Effector memory CD8-positive, alpha-beta T cell (primary cell): ENCODE measurements around the gene JPT1.

Experiments
- ATAC-seq: fragments of 150-1000 bp; cut with Tn5 transposase; replicated peaks from 2 replicates; pipeline ENCODE4 v1.10.0; 2021; ENCODE audit warnings: mild to moderate bottlenecking, moderate library complexity
- DNase-seq, 3 experiments: peaks; one replicate each; pipeline ENCODE4 v3.0.0; 2021
- H3K27ac Mint-ChIP-seq, 2 donors: one replicate each; pipeline ENCODE4 v1.8.0; 2022; ENCODE audit warnings: mild to moderate bottlenecking in 2 of 2, mixed read lengths in 2 of 2, moderate library complexity in 2 of 2
- H3K27me3 Mint-ChIP-seq, 2 donors: one replicate each; pipeline ENCODE4 v1.8.0; 2022; ENCODE audit warnings: mixed read lengths in 2 of 2
- H3K36me3 Mint-ChIP-seq: one replicate; pipeline ENCODE4 v1.8.0; 2022; ENCODE audit warnings: mild to moderate bottlenecking, moderate library complexity, mixed read lengths; ENCODE audit not compliant: insufficient read depth
- H3K4me1 Mint-ChIP-seq, 2 donors: one replicate each; pipeline ENCODE4 v1.8.0; 2022; ENCODE audit warnings: low read depth in 2 of 2, mixed read lengths in 2 of 2
- H3K4me3 Mint-ChIP-seq, 2 donors: one replicate each; pipeline ENCODE4 v1.8.0; 2022; ENCODE audit warnings: mild to moderate bottlenecking in 2 of 2, mixed read lengths in 2 of 2, moderate library complexity in 2 of 2
- H3K9me3 Mint-ChIP-seq, 2 donors: one replicate each; pipeline ENCODE4 v1.8.0; 2022; ENCODE audit warnings: mixed read lengths in 2 of 2

Gene JPT1

GRCh38 chr17:75115555-75115954 lies 38.8 kb downstream of the JPT1 start:
- ATAC-seq, result no peak
- no peak overlapping the region for H3K27ac Mint-ChIP-seq
- no peak for DNase-seq
- H3K4me1 Mint-ChIP-seq, result peaks cover 29% of the 10 kb centered on the region in 2 donors
- H3K4me3 Mint-ChIP-seq, result no peak overlapping the region
- peaks cover 24% of the 10 kb centered on the region for H3K36me3 Mint-ChIP-seq
- H3K9me3 Mint-ChIP-seq, result no peaks in the 10 kb centered on the region
- no peaks in the 10 kb centered on the region for H3K27me3 Mint-ChIP-seq

- Mint-ChIP-seq H3K4me3 (peak overlapping the region; percentile 82 to 83), H3K36me3 (peaks cover 27% of the 10 kb centered on the region), H3K27ac (peak overlapping the region; percentile 93 to 95), H3K4me1 (peaks cover 28 to 29% of the 10 kb centered on the region in 2 donors), H3K9me3 (no peaks in the 10 kb centered on the region), H3K27me3 (no peaks in the 10 kb centered on the region)
- DNase-seq (no peak), ATAC-seq (no peak)
These were observed 39.6 kb downstream of the JPT1 start for GRCh38 chr17:75114552-75115314.

GRCh38 chr17:75113798-75114551 lies 40.3 kb downstream of the JPT1 start:
- H3K4me3 Mint-ChIP-seq, result peak overlapping the region; percentile 82 to 83
- peaks cover 31% of the 10 kb centered on the region in 2 donors for H3K4me1 Mint-ChIP-seq
- H3K9me3 Mint-ChIP-seq, result no peaks in the 10 kb centered on the region
- DNase-seq (peak; percentile 89 to 92 (median 91)), ATAC-seq (peak; percentile 74)
- no peaks in the 10 kb centered on the region for H3K27me3 Mint-ChIP-seq
- H3K36me3 Mint-ChIP-seq, result peaks cover 33% of the 10 kb centered on the region
- H3K27ac Mint-ChIP-seq, result peak overlapping the region; percentile 93 to 95

GRCh38 chr17:75111777-75112335 lies 42.5 kb downstream of the JPT1 start:
- no peak for DNase-seq
- Mint-ChIP-seq H3K4me3 (peak overlapping the region; percentile 18 to 84), H3K36me3 (peaks cover 28% of the 10 kb centered on the region), H3K4me1 (peaks cover 32 to 33% of the 10 kb centered on the region in 2 donors), H3K27me3 (no peaks in the 10 kb centered on the region), H3K27ac (peak overlapping the region in 1 of 2 donors; percentile 8), H3K9me3 (no peaks in the 10 kb centered on the region)
- ATAC-seq, result no peak

- peak overlapping the region; percentile 79 to 84 for H3K4me3 Mint-ChIP-seq
- H3K9me3 Mint-ChIP-seq, result no peaks in the 10 kb centered on the region
- peaks cover 28% of the 10 kb centered on the region for H3K36me3 Mint-ChIP-seq
- no peak for DNase-seq
- H3K4me1 Mint-ChIP-seq, result peaks cover 32 to 33% of the 10 kb centered on the region in 2 donors
- H3K27ac Mint-ChIP-seq, result peak overlapping the region in 1 of 2 donors; percentile 65
- H3K27me3 Mint-ChIP-seq, result no peaks in the 10 kb centered on the region
- ATAC-seq, result no peak
These were observed 43.9 kb downstream of the JPT1 start for GRCh38 chr17:75110234-75110937.

GRCh38 chr17:75109407-75110233 lies 44.7 kb downstream of the JPT1 start, which contains the start of gene ARMC7:
Gene ARMC7, plus strand, starts transcription at chr17:75109969. Its CDS starts 320 bp downstream, at chr17:75110289.
- peak within 1 kb of the TSS; percentile 79 to 84 for H3K4me3 Mint-ChIP-seq
- H3K4me1 Mint-ChIP-seq, result peaks cover 27% of the 10 kb centered on the region in 2 donors
- H3K36me3 Mint-ChIP-seq, result peaks cover 24% of the 10 kb centered on the region
- H3K27ac Mint-ChIP-seq, result peak within 1 kb of the TSS; percentile 52 to 65
- ATAC-seq, result peak; percentile 81
- no peaks in the 10 kb centered on the region for H3K27me3 Mint-ChIP-seq
- DNase-seq, result peak; percentile 86 to 90 (median 88)
- H3K9me3 Mint-ChIP-seq, result no peaks in the 10 kb centered on the region

GRCh38 chr17:75109046-75109406 lies 45.3 kb downstream of the JPT1 start:
- Mint-ChIP-seq H3K27me3 (no peaks in the 10 kb centered on the region), H3K9me3 (no peaks in the 10 kb centered on the region), H3K27ac (peak overlapping the region in 1 of 2 donors; percentile 65), H3K4me1 (peaks cover 21% of the 10 kb centered on the region in 2 donors), H3K36me3 (peaks cover 22% of the 10 kb centered on the region), H3K4me3 (peak overlapping the region; percentile 79 to 84)
- ATAC-seq, result no peak
- DNase-seq, result peak in 1 of 3 experiments; percentile 12

GRCh38 chr17:75108193-75108592 lies 46.1 kb downstream of the JPT1 start:
- peaks cover 17 to 18% of the 10 kb centered on the region in 2 donors for H3K4me1 Mint-ChIP-seq
- no peak overlapping the region for H3K27ac Mint-ChIP-seq
- ATAC-seq, result no peak
- peaks cover 18% of the 10 kb centered on the region for H3K36me3 Mint-ChIP-seq
- H3K9me3 Mint-ChIP-seq, result no peaks in the 10 kb centered on the region
- H3K4me3 Mint-ChIP-seq, result peak overlapping the region; percentile 79 to 84
- no peaks in the 10 kb centered on the region for H3K27me3 Mint-ChIP-seq
- DNase-seq, result no peak

GRCh38 chr17:75105126-75106080 lies 48.9 kb downstream of the JPT1 start:
- Mint-ChIP-seq H3K4me1 (peaks cover 8 to 9% of the 10 kb centered on the region in 2 donors), H3K36me3 (peaks cover 9% of the 10 kb centered on the region), H3K4me3 (no peak overlapping the region), H3K27ac (no peak overlapping the region), H3K27me3 (no peaks in the 10 kb centered on the region), H3K9me3 (no peaks in the 10 kb centered on the region)
- ATAC-seq, result no peak
- no peak for DNase-seq

- Mint-ChIP-seq H3K27ac (no peak overlapping the region), H3K36me3 (peaks cover 2% of the 10 kb centered on the region), H3K9me3 (no peaks in the 10 kb centered on the region)
These were observed 50.4 kb downstream of the JPT1 start for GRCh38 chr17:75103601-75104554.

GRCh38 chr17:75102385-75102821 lies 51.9 kb downstream of the JPT1 start:
- H3K36me3 Mint-ChIP-seq, result peaks cover 2% of the 10 kb centered on the region
- DNase-seq (no peak), ATAC-seq (peak; percentile 27)
- no peaks in the 10 kb centered on the region for H3K9me3 Mint-ChIP-seq
- H3K27me3 Mint-ChIP-seq, result no peaks in the 10 kb centered on the region
- H3K27ac Mint-ChIP-seq, result no peak overlapping the region
- H3K4me3 Mint-ChIP-seq, result no peak overlapping the region
- no peaks in the 10 kb centered on the region for H3K4me1 Mint-ChIP-seq

More at GRCh38 chr17:75103601-75104554, 50.4 kb downstream of the JPT1 start:
- DNase-seq, result no peak
- peaks cover 1 to 6% of the 10 kb centered on the region in 2 donors for H3K4me1 Mint-ChIP-seq
- no peaks in the 10 kb centered on the region for H3K27me3 Mint-ChIP-seq
- H3K4me3 Mint-ChIP-seq, result no peak overlapping the region
- ATAC-seq, result no peak
